Neuronal stem cell (in vitro differentiated cells): ENCODE data around the gene BEX4. TPM values are rescaled to one million over a fixed set of nuclear protein-coding genes. Genes with fewer than 3 reads are reported as not detected.
"Not testable (repeated sequence)": the region's sequence is repeated elsewhere in the genome, so short reads cannot be mapped to it uniquely, and the experiment has no call there.

Experiments
- DNase-seq: peaks from one replicate; pipeline ENCODE4 v3.0.0-alpha.2; 2013; ENCODE audit warnings: low spot score
- H2AFZ ChIP-seq: one replicate; pipeline ENCODE4 v1.6.1; 2013; ENCODE audit warnings: mild to moderate bottlenecking, low read length, inconsistent platforms
- H2AK5ac ChIP-seq: 2 replicates; pipeline ENCODE4 v1.6.1; 2013; ENCODE audit warnings: low read depth, mild to moderate bottlenecking, inconsistent platforms, low read length, moderate library complexity, mixed read lengths
- H2BK120ac ChIP-seq: 2 replicates; pipeline ENCODE4 v1.6.1; 2013; ENCODE audit warnings: low read depth, mild to moderate bottlenecking, inconsistent platforms, low read length, moderate library complexity, mixed read lengths
- H2BK12ac ChIP-seq: one replicate; pipeline ENCODE4 v1.6.1; 2013; ENCODE audit warnings: low read length, inconsistent platforms
- H2BK15ac ChIP-seq: 2 replicates; pipeline ENCODE4 v1.6.1; 2013; ENCODE audit warnings: mild to moderate bottlenecking, low read length, inconsistent platforms, mixed read lengths
- H2BK5ac ChIP-seq: one replicate; pipeline ENCODE4 v1.6.1; 2013; ENCODE audit warnings: inconsistent platforms, mild to moderate bottlenecking, low read length, moderate library complexity
- H3K14ac ChIP-seq: one replicate; pipeline ENCODE4 v1.6.1; 2013; ENCODE audit warnings: low read length, inconsistent platforms
- H3K18ac ChIP-seq: 2 replicates; pipeline ENCODE4 v1.6.1; 2013; ENCODE audit warnings: low read length, inconsistent platforms
- H3K23ac ChIP-seq: 2 replicates; pipeline ENCODE4 v1.6.1; 2013; ENCODE audit warnings: low read depth, mild to moderate bottlenecking, mixed read lengths, low read length, inconsistent platforms; ENCODE audit not compliant: poor library complexity
- H3K27ac ChIP-seq: replicated peaks from 3 replicates; pipeline ENCODE4 v1.5.1; 2013; ENCODE audit warnings: low read length, inconsistent platforms
- H3K27me3 ChIP-seq, 3 experiments: 2 replicates each; pipeline ENCODE4 v1.6.1; 2013; ENCODE audit warnings: low read length in 3 of 3, mild to moderate bottlenecking in 2 of 3, inconsistent platforms in 1 of 3, low read depth in 1 of 3, mixed read lengths in 1 of 3, moderate library complexity in 1 of 3; ENCODE audit not compliant: control insufficient read depth in 3 of 3, insufficient read depth in 3 of 3
- H3K36me3 ChIP-seq, 2 donors: replicated peaks in 1 of 2; 2 replicates each; pipeline ENCODE4 v1.6.1; 2013; ENCODE audit warnings: low read length in 2 of 2; ENCODE audit not compliant: control insufficient read depth in 2 of 2, insufficient read depth in 2 of 2
- H3K4ac ChIP-seq: 2 replicates; pipeline ENCODE4 v1.6.1; 2013; ENCODE audit warnings: inconsistent platforms, mild to moderate bottlenecking, low read length, moderate library complexity
- H3K4me1 ChIP-seq, 2 donors: 1 replicate in 1 of 2; 2 replicates in 1 of 2; pipeline ENCODE4 v1.6.1; 2013; ENCODE audit warnings: low read length in 2 of 2, low read depth in 1 of 2; ENCODE audit not compliant: control insufficient read depth in 2 of 2, insufficient read depth in 1 of 2
- H3K4me2 ChIP-seq: one replicate; pipeline ENCODE4 v1.6.1; 2013; ENCODE audit warnings: mild to moderate bottlenecking, low read length, inconsistent platforms; ENCODE audit not compliant: insufficient read depth, poor library complexity, severe bottlenecking
- H3K4me3 ChIP-seq, 2 donors: 2 replicates each; pipeline ENCODE4 v1.5.1; 2013; ENCODE audit warnings: low read length in 2 of 2, mild to moderate bottlenecking in 2 of 2, inconsistent platforms in 1 of 2, moderate library complexity in 1 of 2
- H3K79me1 ChIP-seq: one replicate; pipeline ENCODE4 v1.6.1; 2013; ENCODE audit warnings: low read depth, mild to moderate bottlenecking, inconsistent platforms, low read length, moderate library complexity
- H3K9ac ChIP-seq: one replicate; pipeline ENCODE4 v1.6.1; 2013; ENCODE audit warnings: mild to moderate bottlenecking, low read depth, low read length, inconsistent platforms; ENCODE audit not compliant: poor library complexity
- H3K9me3 ChIP-seq, 2 donors: replicated peaks in 1 of 2; 2 replicates each; pipeline versions ENCODE3 to v1.6.1; 2013; ENCODE audit warnings: low read length in 2 of 2, mild to moderate bottlenecking in 2 of 2, inconsistent platforms in 1 of 2, low read depth in 1 of 2, mixed read lengths in 1 of 2, moderate library complexity in 1 of 2; ENCODE audit not compliant: control insufficient read depth in 2 of 2, insufficient read depth in 1 of 2
- H4K8ac ChIP-seq: one replicate; pipeline ENCODE4 v1.6.1; 2013; ENCODE audit warnings: low read depth, mild to moderate bottlenecking, inconsistent platforms, low read length, moderate library complexity
- H4K91ac ChIP-seq: one replicate; pipeline ENCODE4 v1.6.1; 2013; ENCODE audit warnings: low read length, low read depth, mild to moderate bottlenecking, inconsistent platforms; ENCODE audit not compliant: poor library complexity
- WGBS, 2 donors: extraction: QIAGEN DNeasy Blood & Tissue Kit; methylation state at CpG; one replicate each; pipeline ENCODE4 v1.1.7; 2013; ENCODE audit warnings: missing lambda C conversion rate in 2 of 2, mixed read lengths in 1 of 2; ENCODE audit not compliant: insufficient read length in 2 of 2, insufficient replicate concordance in 1 of 2; ENCODE audit errors: extremely low coverage in 2 of 2; 5-methylcytosine and 5-hydroxymethylcytosine counted together
- polyA plus RNA-seq, 2 experiments: library from polyadenylated mRNA; stranded (reverse); fragments of 200-250 nt; gene quantifications; one replicate each; pipeline ENCODE4 v1.2.3, GENCODE V29; 2013

The BEX4 gene, protein sequence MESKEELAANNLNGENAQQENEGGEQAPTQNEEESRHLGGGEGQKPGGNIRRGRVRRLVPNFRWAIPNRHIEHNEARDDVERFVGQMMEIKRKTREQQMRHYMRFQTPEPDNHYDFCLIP
- polyA plus RNA-seq (2013, experiment 1 of 2) = 136 TPM
- polyA plus RNA-seq (2013, experiment 2 of 2) = 134 TPM

DNA sequence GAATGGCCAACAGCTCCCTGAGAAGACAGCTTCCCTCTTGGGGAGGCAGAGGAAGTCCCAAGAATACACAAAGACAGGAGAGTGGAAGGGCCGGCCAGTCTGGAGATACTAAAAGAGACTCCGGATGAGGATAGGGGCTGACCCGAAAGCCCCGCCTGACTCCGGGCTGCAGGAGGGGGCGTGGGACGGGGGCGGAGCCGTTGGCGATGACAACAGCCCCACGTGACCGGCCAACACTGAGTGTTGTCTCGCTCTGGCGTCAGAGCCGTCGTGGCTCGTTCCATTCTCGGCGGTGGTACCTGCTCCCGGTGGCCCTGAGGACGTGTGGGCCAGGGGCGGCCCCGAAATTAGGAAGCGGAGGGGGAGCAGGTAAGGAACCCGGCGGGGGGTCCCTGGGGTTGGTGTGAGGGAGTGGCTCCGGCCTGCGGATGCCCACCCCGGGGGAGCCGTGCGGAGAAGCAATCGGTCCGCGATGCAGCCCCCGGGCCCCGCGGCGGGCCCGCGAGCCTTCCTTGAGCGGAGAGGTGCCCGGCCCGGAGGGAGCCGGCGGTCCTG is at the start of gene BEX4:
Gene BEX4 (plus strand): TSS at position 239 of the 555 bp plus-strand sequence. CDS start 1,046 bp downstream, outside the sequence.
- no peak within 1 kb of the TSS for H3K4ac ChIP-seq
- no peaks in the 10 kb centered on the region for H3K9me3 ChIP-seq
- H3K18ac ChIP-seq = peak within 1 kb of the TSS; percentile 89
- H3K27me3 ChIP-seq = no peaks in the 10 kb centered on the region
- peak within 1 kb of the TSS; percentile 24 for H2BK5ac ChIP-seq
- H3K4me2 ChIP-seq = peak within 1 kb of the TSS; percentile 40
- WGBS, 2 donors = no CpG with 5 or more reads among the region's 45 CpGs
- H2BK120ac ChIP-seq = no peak within 1 kb of the TSS
- H3K36me3 ChIP-seq = peaks cover 3 to 16% of the 10 kb centered on the region in 2 donors
- H3K27ac ChIP-seq = peak within 1 kb of the TSS; percentile 70
- H2BK12ac ChIP-seq = no peak within 1 kb of the TSS
- H3K4me1 ChIP-seq = peaks cover 0 to 2% of the 10 kb centered on the region in 2 donors
- H4K91ac ChIP-seq = no peak within 1 kb of the TSS
- H4K8ac ChIP-seq = no peak within 1 kb of the TSS
- no peak within 1 kb of the TSS for H2BK15ac ChIP-seq
- no peaks in the 10 kb centered on the region for H3K79me1 ChIP-seq
- peak within 1 kb of the TSS; percentile 93 for H3K9ac ChIP-seq
- H3K4me3 ChIP-seq = peak within 1 kb of the TSS; percentile 71 to 94
- peak within 1 kb of the TSS; percentile 38 for H3K14ac ChIP-seq
- peak within 1 kb of the TSS; percentile 74 for H2AFZ ChIP-seq
- peak; percentile 58 for DNase-seq
- H3K23ac ChIP-seq = peak within 1 kb of the TSS; percentile 89
- no peak within 1 kb of the TSS for H2AK5ac ChIP-seq

DNA sequence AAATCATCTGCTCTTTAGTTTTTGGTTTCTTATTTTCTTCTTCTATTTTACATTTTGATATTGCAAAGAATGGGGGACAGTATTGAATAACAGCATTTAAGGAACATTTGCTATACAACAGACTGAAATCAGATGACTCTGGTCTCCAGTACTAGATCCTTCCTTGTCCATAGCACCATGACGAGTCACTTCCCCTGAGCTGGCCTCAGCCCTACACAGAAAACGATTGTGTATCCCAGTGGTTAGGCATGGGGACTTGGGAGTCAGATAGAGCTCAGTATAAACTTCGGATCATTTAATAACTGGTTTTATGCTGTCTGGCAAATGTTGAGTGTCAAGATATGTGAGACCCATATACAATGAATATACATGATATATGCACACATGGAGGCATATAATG is 44.7 kb upstream of the BEX4 start:
- H2BK12ac ChIP-seq = no peak overlapping the region
- no peaks in the 10 kb centered on the region for H3K79me1 ChIP-seq
- no peaks in the 10 kb centered on the region for H3K4me1 ChIP-seq
- no peak overlapping the region for H2AFZ ChIP-seq
- H3K27ac ChIP-seq = no peak overlapping the region
- H2BK5ac ChIP-seq = no peak overlapping the region
- no peak overlapping the region for H3K4me3 ChIP-seq
- H4K91ac ChIP-seq = no peak overlapping the region
- H3K18ac ChIP-seq = no peak overlapping the region
- no peak overlapping the region for H3K4ac ChIP-seq
- H3K23ac ChIP-seq = no peak overlapping the region
- no peak overlapping the region for H4K8ac ChIP-seq
- H3K14ac ChIP-seq = no peak overlapping the region
- DNase-seq = no peak
- no peak overlapping the region for H3K9ac ChIP-seq
- H3K36me3 ChIP-seq = no peaks in the 10 kb centered on the region
- H3K27me3 ChIP-seq = peaks cover 0 to 3% (median 0%) of the 10 kb centered on the region in 3 experiments
- no peak overlapping the region for H3K4me2 ChIP-seq
- H3K9me3 ChIP-seq = no peaks in the 10 kb centered on the region
- no CpG with 5 or more reads among the region's 3 CpGs for WGBS, 2 donors
- H2BK120ac ChIP-seq = no peak overlapping the region
- no peak overlapping the region for H2BK15ac ChIP-seq
- no peak overlapping the region for H2AK5ac ChIP-seq

- Histone ChIP-seq H3K14ac (no peak overlapping the region), H3K27me3 (peaks cover 0 to 3% (median 0%) of the 10 kb centered on the region in 3 experiments), H3K18ac (no peak overlapping the region), H3K27ac (no peak overlapping the region), H3K4ac (no peak overlapping the region), H3K9me3 (no peaks in the 10 kb centered on the region), H2AFZ (no peak overlapping the region), H4K8ac (no peak overlapping the region), H2AK5ac (no peak overlapping the region), H3K4me1 (no peaks in the 10 kb centered on the region), H3K79me1 (no peaks in the 10 kb centered on the region), H3K36me3 (no peaks in the 10 kb centered on the region), H3K9ac (no peak overlapping the region), H2BK15ac (no peak overlapping the region), H2BK12ac (no peak overlapping the region), H3K23ac (no peak overlapping the region), H2BK120ac (no peak overlapping the region), H3K4me2 (no peak overlapping the region), H2BK5ac (no peak overlapping the region), H4K91ac (no peak overlapping the region), H3K4me3 (no peak overlapping the region)
- no CpG with 5 or more reads among the region's 2 CpGs for WGBS, 2 donors
- no peak for DNase-seq
These were observed 43.6 kb upstream of the BEX4 start for GRCh38 chrX:103171353-103171752.

GRCh38 chrX:103175256-103175655 is 39.7 kb upstream of the BEX4 start:
- not testable (repeated sequence) for H3K4me1 ChIP-seq, H2AFZ ChIP-seq, DNase-seq, H3K27me3 ChIP-seq, H2BK120ac ChIP-seq, H3K27ac ChIP-seq, H3K4me3 ChIP-seq, H3K9me3 ChIP-seq, H3K4me2 ChIP-seq, H3K18ac ChIP-seq, H3K9ac ChIP-seq, H4K8ac ChIP-seq, H3K23ac ChIP-seq, H4K91ac ChIP-seq, H2BK5ac ChIP-seq, H3K79me1 ChIP-seq, H3K4ac ChIP-seq, H2BK12ac ChIP-seq, H3K36me3 ChIP-seq, H2BK15ac ChIP-seq, H3K14ac ChIP-seq, H2AK5ac ChIP-seq
- WGBS, 2 donors = no CpG with 5 or more reads among the region's 2 CpGs
